PFSK-1 (cell line): ENCODE data around the gene DHRS9.

Experiments used
- POLR2AphosphoS5 ChIP-seq: IDR thresholded peaks from 2 replicates; pipeline ENCODE4 v1.6.1; 2012; ENCODE audit warnings: low read depth, mild to moderate bottlenecking, control low read depth, low read length, moderate library complexity
- SIN3A ChIP-seq: IDR thresholded peaks from 2 replicates; pipeline ENCODE4 v1.6.1; 2012; ENCODE audit warnings: mild to moderate bottlenecking, low read length, moderate library complexity, borderline replicate concordance; ENCODE audit not compliant: insufficient read depth
- TAF1 ChIP-seq: IDR thresholded peaks from 2 replicates; pipeline ENCODE4 v1.6.1; 2012; ENCODE audit warnings: low read length, control low read depth, borderline replicate concordance; ENCODE audit not compliant: insufficient read depth
- TF ChIP-seq, protein P1 (sequence below), 2 experiments: IDR thresholded peaks; 2 replicates each; pipeline versions ENCODE4 v1.6.1 to v1.8.0; 2011 to 2012; ENCODE audit warnings: low read depth in 2 of 2, low read length in 2 of 2, control low read depth in 1 of 2, inconsistent platforms in 1 of 2, mild to moderate bottlenecking in 1 of 2, moderate library complexity in 1 of 2; ENCODE audit not compliant: insufficient read depth in 1 of 2

DNA sequence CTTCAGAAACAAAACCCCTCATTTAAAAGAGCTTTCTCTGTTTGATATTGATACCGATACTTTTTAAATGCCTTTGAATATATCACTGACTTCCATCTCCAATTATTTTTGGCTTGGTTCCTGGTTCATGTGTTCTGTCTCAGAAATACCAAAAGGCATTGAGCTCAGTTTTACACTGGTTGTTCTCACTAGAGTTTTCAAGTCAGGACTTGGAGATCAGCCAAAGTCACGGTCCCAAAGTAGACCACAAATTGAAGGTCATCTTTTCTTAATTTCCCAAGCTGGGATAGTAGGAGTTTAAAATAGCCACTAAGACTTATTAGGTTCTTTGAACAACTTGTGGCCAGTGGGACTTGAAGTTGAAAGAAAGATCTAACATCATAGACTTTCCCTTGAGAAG, 24.2 kb downstream of the DHRS9 start:
- TF ChIP-seq, protein P1, sequence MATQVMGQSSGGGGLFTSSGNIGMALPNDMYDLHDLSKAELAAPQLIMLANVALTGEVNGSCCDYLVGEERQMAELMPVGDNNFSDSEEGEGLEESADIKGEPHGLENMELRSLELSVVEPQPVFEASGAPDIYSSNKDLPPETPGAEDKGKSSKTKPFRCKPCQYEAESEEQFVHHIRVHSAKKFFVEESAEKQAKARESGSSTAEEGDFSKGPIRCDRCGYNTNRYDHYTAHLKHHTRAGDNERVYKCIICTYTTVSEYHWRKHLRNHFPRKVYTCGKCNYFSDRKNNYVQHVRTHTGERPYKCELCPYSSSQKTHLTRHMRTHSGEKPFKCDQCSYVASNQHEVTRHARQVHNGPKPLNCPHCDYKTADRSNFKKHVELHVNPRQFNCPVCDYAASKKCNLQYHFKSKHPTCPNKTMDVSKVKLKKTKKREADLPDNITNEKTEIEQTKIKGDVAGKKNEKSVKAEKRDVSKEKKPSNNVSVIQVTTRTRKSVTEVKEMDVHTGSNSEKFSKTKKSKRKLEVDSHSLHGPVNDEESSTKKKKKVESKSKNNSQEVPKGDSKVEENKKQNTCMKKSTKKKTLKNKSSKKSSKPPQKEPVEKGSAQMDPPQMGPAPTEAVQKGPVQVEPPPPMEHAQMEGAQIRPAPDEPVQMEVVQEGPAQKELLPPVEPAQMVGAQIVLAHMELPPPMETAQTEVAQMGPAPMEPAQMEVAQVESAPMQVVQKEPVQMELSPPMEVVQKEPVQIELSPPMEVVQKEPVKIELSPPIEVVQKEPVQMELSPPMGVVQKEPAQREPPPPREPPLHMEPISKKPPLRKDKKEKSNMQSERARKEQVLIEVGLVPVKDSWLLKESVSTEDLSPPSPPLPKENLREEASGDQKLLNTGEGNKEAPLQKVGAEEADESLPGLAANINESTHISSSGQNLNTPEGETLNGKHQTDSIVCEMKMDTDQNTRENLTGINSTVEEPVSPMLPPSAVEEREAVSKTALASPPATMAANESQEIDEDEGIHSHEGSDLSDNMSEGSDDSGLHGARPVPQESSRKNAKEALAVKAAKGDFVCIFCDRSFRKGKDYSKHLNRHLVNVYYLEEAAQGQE (IDR thresholded peaks at IDR 0.05; ENCODE audit: insufficient read depth in 1 of 2, low read depth in 2 of 2, low read length in 2 of 2) = no peak
- no peak for TF ChIP-seq TAF1
- no peak for TF ChIP-seq POLR2AphosphoS5
- TF ChIP-seq SIN3A = no peak
